Measurements from ENCODE around the gene PRMT3. TPM values are rescaled to one million over a fixed set of nuclear protein-coding genes. Genes with fewer than 3 reads are reported as not detected.

PRMT3 gene
- total and polyA plus RNA-seq, 2 donors (not counting 1 experiment from before 2014, with no cell fraction given) = 6.0 to 18.3 TPM

DNA sequence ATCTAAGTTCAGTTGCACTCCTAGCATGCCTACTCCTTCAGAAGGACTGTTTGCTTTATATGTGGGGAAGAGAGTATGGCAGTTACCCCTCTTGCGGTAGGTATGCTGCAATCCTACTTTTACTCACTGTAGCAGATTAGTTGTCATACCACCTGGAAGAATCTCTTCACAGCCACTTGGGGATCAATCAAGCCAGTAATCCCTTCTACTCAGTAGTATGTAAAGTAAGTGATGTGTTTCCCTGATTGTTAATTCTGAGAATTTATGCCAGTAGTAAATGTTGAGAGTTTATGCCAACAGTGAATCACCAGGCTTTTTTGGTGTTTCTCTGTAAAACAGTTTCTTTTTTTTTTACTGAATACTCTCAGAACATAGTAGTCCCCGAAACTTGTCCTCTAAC lies 34.4 kb downstream of the PRMT3 start:
- H3K4me1 Mint-ChIP-seq = no peaks in the 10 kb centered on the region
- H3K36me3 ChIP-seq (replicated peaks in 1 of 2; ENCODE audit: control extremely low read depth in 1 of 2, control insufficient read depth in 1 of 2, extremely low read depth in 1 of 2, insufficient read depth in 2 of 2, low read length in 1 of 2) = peaks cover 19% of the 10 kb centered on the region in 2 experiments

DNA sequence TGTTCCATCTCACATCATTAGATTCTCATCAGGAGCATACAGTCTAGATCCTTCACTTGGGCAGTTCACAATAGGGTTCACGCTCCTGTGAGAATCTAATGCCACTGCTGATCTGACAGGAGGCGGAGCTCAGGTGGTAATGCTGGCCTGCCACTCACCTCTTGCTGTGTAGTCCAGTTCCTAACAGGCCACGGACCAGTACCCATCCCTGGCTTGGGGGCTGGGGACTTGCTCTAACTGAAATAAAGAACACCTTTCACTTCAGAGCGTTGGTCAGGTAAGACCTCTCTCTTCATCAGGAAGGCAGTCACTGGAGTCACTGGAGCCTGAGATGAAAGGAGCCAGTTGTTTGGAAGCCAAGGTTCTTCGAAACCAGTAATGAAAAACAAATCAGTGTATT lies 41.7 kb downstream of the PRMT3 start:
- intact Hi-C loops (cut with micrococcal nuclease) = no loop called here
- no peak overlapping the region for H3K4me3 ChIP-seq (ENCODE audit: control extremely low read depth in 1 of 5, extremely low read depth in 1 of 5, insufficient read depth in 1 of 5, low read depth in 2 of 5, low read length in 4 of 5)
- CTCF ChIA-PET = no interaction called here
- no peak for ATAC-seq (ENCODE audit: low read depth)
- no peak overlapping the region for H2AFZ ChIP-seq (ENCODE audit: insufficient read depth, low read depth, low read length, poor library complexity, severe bottlenecking)
- no peak for DNase-seq
- no peaks in the 10 kb centered on the region for H4K20me1 ChIP-seq (ENCODE audit: control insufficient read depth, insufficient read depth, low read length, poor library complexity, severe bottlenecking)
- Mint-ChIP-seq H3K9me3 (ENCODE audit: insufficient read depth) (no peaks in the 10 kb centered on the region), H3K4me3 (no peak overlapping the region), H3K27me3 (no peaks in the 10 kb centered on the region), H3K4me1 (no peaks in the 10 kb centered on the region), H3K27ac (no peak overlapping the region)
- peaks cover 6 to 9% of the 10 kb centered on the region in 2 experiments for H3K36me3 ChIP-seq (replicated peaks in 1 of 2; ENCODE audit: control extremely low read depth in 1 of 2, control insufficient read depth in 1 of 2, extremely low read depth in 1 of 2, insufficient read depth in 2 of 2, low read length in 1 of 2)
- no peaks in the 10 kb centered on the region for H3K9me3 ChIP-seq (ENCODE audit: control extremely low read depth in 1 of 3, control insufficient read depth in 2 of 3, insufficient read depth in 1 of 3, low read length in 2 of 3)
- no peaks in the 10 kb centered on the region for H3K4me1 ChIP-seq (ENCODE audit: control insufficient read depth in 2 of 2, insufficient read depth in 2 of 2, low read length in 2 of 2)
- POLR2A ChIA-PET = no interaction called here
- TF ChIP-seq EZH2 (IDR thresholded peaks at IDR 0.05; ENCODE audit: borderline replicate concordance, insufficient read depth, low read depth, low read length, poor library complexity, severe bottlenecking) = no peak
- TF ChIP-seq, protein P1, sequence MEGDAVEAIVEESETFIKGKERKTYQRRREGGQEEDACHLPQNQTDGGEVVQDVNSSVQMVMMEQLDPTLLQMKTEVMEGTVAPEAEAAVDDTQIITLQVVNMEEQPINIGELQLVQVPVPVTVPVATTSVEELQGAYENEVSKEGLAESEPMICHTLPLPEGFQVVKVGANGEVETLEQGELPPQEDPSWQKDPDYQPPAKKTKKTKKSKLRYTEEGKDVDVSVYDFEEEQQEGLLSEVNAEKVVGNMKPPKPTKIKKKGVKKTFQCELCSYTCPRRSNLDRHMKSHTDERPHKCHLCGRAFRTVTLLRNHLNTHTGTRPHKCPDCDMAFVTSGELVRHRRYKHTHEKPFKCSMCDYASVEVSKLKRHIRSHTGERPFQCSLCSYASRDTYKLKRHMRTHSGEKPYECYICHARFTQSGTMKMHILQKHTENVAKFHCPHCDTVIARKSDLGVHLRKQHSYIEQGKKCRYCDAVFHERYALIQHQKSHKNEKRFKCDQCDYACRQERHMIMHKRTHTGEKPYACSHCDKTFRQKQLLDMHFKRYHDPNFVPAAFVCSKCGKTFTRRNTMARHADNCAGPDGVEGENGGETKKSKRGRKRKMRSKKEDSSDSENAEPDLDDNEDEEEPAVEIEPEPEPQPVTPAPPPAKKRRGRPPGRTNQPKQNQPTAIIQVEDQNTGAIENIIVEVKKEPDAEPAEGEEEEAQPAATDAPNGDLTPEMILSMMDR (IDR thresholded peaks at IDR 0.05) = no peak
- no peaks in the 10 kb centered on the region for H3K27me3 ChIP-seq (replicated peaks in 1 of 4; ENCODE audit: control extremely low read depth in 1 of 4, control insufficient read depth in 3 of 4, insufficient read depth in 4 of 4, low read length in 3 of 4)
- H3K9ac ChIP-seq (ENCODE audit: low read length) = no peak overlapping the region
- H3K27ac ChIP-seq (ENCODE audit: low read length in 2 of 2) = no peak overlapping the region
- 99% methylated on average over 3 of the region's 5 CpGs for WGBS (ENCODE audit: insufficient coverage)
- no peaks in the 10 kb centered on the region for H3K79me2 ChIP-seq (ENCODE audit: control insufficient read depth, insufficient read depth, low read length)
- H3K4me2 ChIP-seq (replicated peaks; ENCODE audit: low read depth, low read length, poor library complexity, severe bottlenecking) = no peak overlapping the region

More for the DNA sequence above, 34.4 kb downstream of the PRMT3 start:
- no peaks in the 10 kb centered on the region for H3K27me3 ChIP-seq (replicated peaks in 1 of 4; ENCODE audit: control extremely low read depth in 1 of 4, control insufficient read depth in 3 of 4, insufficient read depth in 4 of 4, low read length in 3 of 4)
- peaks cover 0 to 1% (median 0%) of the 10 kb centered on the region in 3 donors for H3K9me3 ChIP-seq (ENCODE audit: control extremely low read depth in 1 of 3, control insufficient read depth in 2 of 3, insufficient read depth in 1 of 3, low read length in 2 of 3)
- ChIA-PET POLR2A (no interaction called here), CTCF (no interaction called here)
- Mint-ChIP-seq H3K27me3 (no peaks in the 10 kb centered on the region), H3K27ac (no peak overlapping the region), H3K9me3 (ENCODE audit: insufficient read depth) (no peaks in the 10 kb centered on the region), H3K4me3 (no peak overlapping the region)
- intact Hi-C loops (cut with micrococcal nuclease) = no loop called here
- no peak overlapping the region for H3K4me3 ChIP-seq (ENCODE audit: control extremely low read depth in 1 of 5, extremely low read depth in 1 of 5, insufficient read depth in 1 of 5, low read depth in 2 of 5, low read length in 4 of 5)
- H3K27ac ChIP-seq (ENCODE audit: low read length in 2 of 2) = no peak overlapping the region
- no peak for DNase-seq
- no peak overlapping the region for H3K4me2 ChIP-seq (replicated peaks; ENCODE audit: low read depth, low read length, poor library complexity, severe bottlenecking)
- no peak overlapping the region for H2AFZ ChIP-seq (ENCODE audit: insufficient read depth, low read depth, low read length, poor library complexity, severe bottlenecking)
- TF ChIP-seq, protein P1 (IDR thresholded peaks at IDR 0.05) = no peak
- no peak for TF ChIP-seq EZH2 (IDR thresholded peaks at IDR 0.05; ENCODE audit: borderline replicate concordance, insufficient read depth, low read depth, low read length, poor library complexity, severe bottlenecking)
- no peak overlapping the region for H3K9ac ChIP-seq (ENCODE audit: low read length)
- ATAC-seq (ENCODE audit: low read depth) = no peak
- H3K79me2 ChIP-seq (ENCODE audit: control insufficient read depth, insufficient read depth, low read length) = no peaks in the 10 kb centered on the region
- no peaks in the 10 kb centered on the region for H3K4me1 ChIP-seq (ENCODE audit: control insufficient read depth in 2 of 2, insufficient read depth in 2 of 2, low read length in 2 of 2)
- no peaks in the 10 kb centered on the region for H4K20me1 ChIP-seq (ENCODE audit: control insufficient read depth, insufficient read depth, low read length, poor library complexity, severe bottlenecking)
- no CpG with 5 or more reads among the region's 2 CpGs for WGBS (ENCODE audit: insufficient coverage)
